Ovary (tissue), 3 donors: ENCODE data around the gene NHSL2.

Source experiments
- EP300 ChIP-seq: sonication (generic); formaldehyde crosslinking; IDR thresholded peaks from one replicate; pipeline ENCODE4 v1.6.1; 2017; ENCODE audit warnings: antibody characterized with exemption
- TF ChIP-seq, protein P1 (sequence below), 3 donors: fragments of 450-650 bp in 2 of 3; fragments of 200-600 bp in 1 of 3; IDR thresholded peaks; one replicate each; pipeline versions ENCODE4 v1.5.1 to v1.8.0; 2016 to 2022; ENCODE audit warnings: antibody characterized with exemption in 3 of 3, mild to moderate bottlenecking in 1 of 3
- donor health status: DM: no; HTN: no; CAD: no.

DNA sequence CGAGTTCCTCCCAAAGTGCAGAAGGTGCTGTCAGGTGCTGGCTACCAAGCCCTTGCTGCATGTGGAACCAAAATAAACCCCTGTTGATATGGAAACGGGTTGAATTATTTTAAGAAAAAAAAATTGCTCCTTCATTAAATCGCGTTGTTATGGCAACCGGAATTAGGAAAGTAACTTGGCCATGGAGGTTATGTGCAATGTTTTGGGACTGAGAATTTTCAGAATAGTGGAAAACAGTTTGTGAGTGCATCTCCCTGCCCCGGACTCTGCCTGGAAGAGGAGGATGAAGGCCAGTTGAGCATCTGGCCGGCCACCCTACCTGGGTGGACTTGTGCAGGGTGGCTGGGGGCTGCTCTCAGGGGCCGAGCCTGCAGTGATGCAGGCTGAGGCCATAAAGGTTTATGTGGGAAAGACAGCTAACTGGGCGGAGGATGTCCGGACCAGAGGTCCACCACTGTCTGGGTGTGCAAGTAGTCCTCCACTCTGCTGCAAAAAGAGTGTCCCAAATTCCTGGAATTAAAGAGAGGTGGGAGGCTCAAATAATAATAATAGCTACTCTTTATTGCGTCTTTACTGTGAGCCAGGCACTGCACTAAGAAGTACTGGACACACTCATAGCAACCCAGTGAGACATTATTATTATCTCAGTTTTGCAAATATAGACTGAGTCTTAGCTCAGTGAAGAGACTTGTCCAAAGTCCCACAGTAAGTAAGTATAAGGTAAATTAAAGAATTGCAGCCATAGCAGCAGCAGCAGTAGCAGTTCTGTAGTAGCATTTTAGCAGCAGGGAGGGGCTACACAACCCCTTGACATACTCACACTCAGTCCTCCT, 200.4 kb downstream of the NHSL2 start:
- TF ChIP-seq, protein P1, sequence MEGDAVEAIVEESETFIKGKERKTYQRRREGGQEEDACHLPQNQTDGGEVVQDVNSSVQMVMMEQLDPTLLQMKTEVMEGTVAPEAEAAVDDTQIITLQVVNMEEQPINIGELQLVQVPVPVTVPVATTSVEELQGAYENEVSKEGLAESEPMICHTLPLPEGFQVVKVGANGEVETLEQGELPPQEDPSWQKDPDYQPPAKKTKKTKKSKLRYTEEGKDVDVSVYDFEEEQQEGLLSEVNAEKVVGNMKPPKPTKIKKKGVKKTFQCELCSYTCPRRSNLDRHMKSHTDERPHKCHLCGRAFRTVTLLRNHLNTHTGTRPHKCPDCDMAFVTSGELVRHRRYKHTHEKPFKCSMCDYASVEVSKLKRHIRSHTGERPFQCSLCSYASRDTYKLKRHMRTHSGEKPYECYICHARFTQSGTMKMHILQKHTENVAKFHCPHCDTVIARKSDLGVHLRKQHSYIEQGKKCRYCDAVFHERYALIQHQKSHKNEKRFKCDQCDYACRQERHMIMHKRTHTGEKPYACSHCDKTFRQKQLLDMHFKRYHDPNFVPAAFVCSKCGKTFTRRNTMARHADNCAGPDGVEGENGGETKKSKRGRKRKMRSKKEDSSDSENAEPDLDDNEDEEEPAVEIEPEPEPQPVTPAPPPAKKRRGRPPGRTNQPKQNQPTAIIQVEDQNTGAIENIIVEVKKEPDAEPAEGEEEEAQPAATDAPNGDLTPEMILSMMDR (IDR thresholded peaks at IDR 0.05) = no peak
- TF ChIP-seq EP300 = no peak
